ENCODE measurements around the gene COQ2.

DNA sequence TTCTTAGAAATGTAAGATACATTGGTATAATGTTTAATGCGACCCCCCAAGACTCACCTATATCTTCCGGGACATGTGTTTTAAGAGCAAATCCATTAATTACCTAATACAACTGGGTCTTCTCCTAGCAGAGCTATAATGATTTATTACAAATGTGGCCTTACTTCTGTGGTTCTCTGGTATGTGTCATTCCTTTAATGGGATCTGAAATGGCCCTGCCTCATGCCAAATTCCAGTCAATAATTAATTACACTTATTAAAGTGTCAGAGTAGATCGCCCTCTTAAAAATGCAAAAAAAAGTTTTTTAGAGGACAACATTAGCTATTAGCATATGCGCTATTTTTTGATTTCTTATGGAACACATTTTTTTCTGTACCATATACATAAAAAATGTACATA lies 33.1 kb upstream of the COQ2 start:
- TF ChIP-seq, protein P1, sequence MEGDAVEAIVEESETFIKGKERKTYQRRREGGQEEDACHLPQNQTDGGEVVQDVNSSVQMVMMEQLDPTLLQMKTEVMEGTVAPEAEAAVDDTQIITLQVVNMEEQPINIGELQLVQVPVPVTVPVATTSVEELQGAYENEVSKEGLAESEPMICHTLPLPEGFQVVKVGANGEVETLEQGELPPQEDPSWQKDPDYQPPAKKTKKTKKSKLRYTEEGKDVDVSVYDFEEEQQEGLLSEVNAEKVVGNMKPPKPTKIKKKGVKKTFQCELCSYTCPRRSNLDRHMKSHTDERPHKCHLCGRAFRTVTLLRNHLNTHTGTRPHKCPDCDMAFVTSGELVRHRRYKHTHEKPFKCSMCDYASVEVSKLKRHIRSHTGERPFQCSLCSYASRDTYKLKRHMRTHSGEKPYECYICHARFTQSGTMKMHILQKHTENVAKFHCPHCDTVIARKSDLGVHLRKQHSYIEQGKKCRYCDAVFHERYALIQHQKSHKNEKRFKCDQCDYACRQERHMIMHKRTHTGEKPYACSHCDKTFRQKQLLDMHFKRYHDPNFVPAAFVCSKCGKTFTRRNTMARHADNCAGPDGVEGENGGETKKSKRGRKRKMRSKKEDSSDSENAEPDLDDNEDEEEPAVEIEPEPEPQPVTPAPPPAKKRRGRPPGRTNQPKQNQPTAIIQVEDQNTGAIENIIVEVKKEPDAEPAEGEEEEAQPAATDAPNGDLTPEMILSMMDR (IDR thresholded peaks at IDR 0.05; ENCODE audit: low read depth, low read length, poor library complexity, severe bottlenecking) = no peak
- no peak for TF ChIP-seq EZH2phosphoT487 (IDR thresholded peaks at IDR 0.05; ENCODE audit: borderline replicate concordance, low read length)
